Gastrocnemius medialis (tissue), 4 donors: Measurements from ENCODE around the gene CD8A.

Experiments used
- CTCF ChIP-seq, 5 experiments: fragments of 450-650 bp in 3 of 5; fragments of 200-600 bp in 2 of 5; sonication (generic) in 2 of 5; IDR thresholded peaks in 4 of 5; conservative IDR thresholded peaks in 1 of 5; 1 replicate in 4 of 5; 2 replicates in 1 of 5; pipeline ENCODE4 v1.5.1; 2016 to 2019; ENCODE audit warnings: antibody characterized with exemption in 5 of 5, mild to moderate bottlenecking in 3 of 5, moderate library complexity in 3 of 5
- POLR2A ChIP-seq, 2 donors: fragments of 450-650 bp; IDR thresholded peaks; one replicate each; pipeline ENCODE4 v1.6.1; 2017; ENCODE audit warnings: antibody characterized with exemption in 2 of 2, mild to moderate bottlenecking in 2 of 2, moderate library complexity in 2 of 2

GRCh38 chr2:86768189-86768949 lies 22.3 kb downstream of the CD8A start:
- TF ChIP-seq POLR2A (IDR thresholded peaks at IDR 0.05) (no peak), CTCF (IDR thresholded peaks at IDR 0.05 in 4 of 5, conservative IDR thresholded peaks at IDR 0.05 in 1 of 5) (no peak)
